ENCODE results near the gene SDR42E2. TPM values are rescaled to one million over a fixed set of nuclear protein-coding genes. Genes with fewer than 3 reads are reported as not detected.

Gene SDR42E2
- total and polyA plus RNA-seq, 10 of the 15 experiments (the other 5 are each of a cell fraction or from before 2014, with no cell fraction given) = 0.01 to 0.09 (median 0.08) TPM; not detected in 4

DNA sequence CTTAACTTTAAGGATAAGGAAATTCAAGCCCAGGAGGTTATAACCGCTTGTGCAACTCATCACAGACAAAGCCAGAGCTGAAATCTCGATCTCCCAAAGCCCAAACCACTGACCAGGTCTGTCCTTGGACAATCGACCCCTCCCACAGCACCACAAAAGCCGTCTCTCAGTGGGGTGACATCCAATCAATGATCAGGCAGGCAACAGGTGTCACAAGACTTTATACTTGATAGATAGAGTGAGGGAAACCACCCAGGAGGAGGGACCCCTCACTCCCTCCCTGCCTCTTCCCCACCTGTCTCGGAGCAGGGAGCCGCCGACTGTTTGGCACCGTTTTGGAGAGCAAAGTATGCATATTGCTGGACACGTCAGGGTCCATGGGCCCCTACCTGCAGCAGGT lies 14.5 kb upstream of the SDR42E2 start (continued):
- TF ChIP-seq, protein P1, sequence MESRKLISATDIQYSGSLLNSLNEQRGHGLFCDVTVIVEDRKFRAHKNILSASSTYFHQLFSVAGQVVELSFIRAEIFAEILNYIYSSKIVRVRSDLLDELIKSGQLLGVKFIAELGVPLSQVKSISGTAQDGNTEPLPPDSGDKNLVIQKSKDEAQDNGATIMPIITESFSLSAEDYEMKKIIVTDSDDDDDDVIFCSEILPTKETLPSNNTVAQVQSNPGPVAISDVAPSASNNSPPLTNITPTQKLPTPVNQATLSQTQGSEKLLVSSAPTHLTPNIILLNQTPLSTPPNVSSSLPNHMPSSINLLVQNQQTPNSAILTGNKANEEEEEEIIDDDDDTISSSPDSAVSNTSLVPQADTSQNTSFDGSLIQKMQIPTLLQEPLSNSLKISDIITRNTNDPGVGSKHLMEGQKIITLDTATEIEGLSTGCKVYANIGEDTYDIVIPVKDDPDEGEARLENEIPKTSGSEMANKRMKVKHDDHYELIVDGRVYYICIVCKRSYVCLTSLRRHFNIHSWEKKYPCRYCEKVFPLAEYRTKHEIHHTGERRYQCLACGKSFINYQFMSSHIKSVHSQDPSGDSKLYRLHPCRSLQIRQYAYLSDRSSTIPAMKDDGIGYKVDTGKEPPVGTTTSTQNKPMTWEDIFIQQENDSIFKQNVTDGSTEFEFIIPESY (IDR thresholded peaks at IDR 0.05) = no peak
- no peak for TF ChIP-seq ESRRA (IDR thresholded peaks at IDR 0.05; ENCODE audit: low read length)
- TF ChIP-seq RUNX3 (IDR thresholded peaks at IDR 0.05; ENCODE audit: low read length) = no peak

DNA sequence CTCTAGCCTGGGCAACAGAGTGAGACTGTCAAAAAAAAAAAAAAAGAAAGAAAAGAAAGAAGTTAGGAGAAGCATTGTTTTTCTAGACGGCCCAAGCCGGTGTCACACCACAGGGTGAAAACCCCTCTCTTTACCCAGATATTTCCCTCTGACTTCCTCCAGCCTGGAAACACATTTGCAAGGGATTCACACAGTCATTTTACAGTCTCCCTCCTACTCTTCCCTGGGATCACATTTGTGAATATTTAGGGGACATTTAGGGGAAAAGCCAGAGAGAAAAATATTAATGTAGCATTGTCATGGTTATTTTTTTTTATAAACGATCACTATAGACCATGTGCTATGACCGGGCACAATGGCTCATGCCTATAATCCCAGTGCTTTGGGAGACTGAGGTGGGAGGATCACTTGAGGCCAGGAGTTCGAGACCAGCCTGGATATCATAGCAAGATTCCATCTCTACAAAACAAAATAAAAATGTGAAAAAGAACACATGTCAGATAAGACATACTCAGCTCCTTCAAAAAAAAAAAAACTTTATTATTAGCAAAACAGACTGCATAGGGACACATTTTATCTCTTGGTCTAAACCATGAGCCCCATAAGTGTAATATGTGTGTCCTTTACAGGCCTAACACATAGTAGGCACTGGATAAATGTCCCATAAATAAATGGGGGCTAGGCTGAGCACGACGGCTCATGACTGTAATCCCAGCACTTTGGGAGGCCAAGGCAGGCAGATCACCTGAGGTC lies 10.9 kb upstream of the SDR42E2 start:
- ChIA-PET CTCF (no interaction called here), SMC1A (ENCODE audit: uncharacterized antibody, unreplicated experiment) (no interaction called here), RAD21 (ENCODE audit: unreplicated experiment) (no interaction called here), POLR2A (interaction anchor here (0.6 kb wide), 1 partner anchor 8 kb away, joined by 6 read pairs; no protein-coding TSS in a partner anchor)
- Histone ChIP-seq H2AFZ (ENCODE audit: control insufficient read depth, low read depth, low read length) (no peak overlapping the region), H4K20me1 (ENCODE audit: control insufficient read depth, insufficient read depth) (no peaks in the 10 kb centered on the region), H3K4me1 (ENCODE audit: control insufficient read depth, insufficient read depth, low read length) (no peaks in the 10 kb centered on the region), H3K9me3 (replicated peaks; ENCODE audit: control insufficient read depth, insufficient read depth, low read length) (no peaks in the 10 kb centered on the region), H3K27ac (ENCODE audit: control insufficient read depth, insufficient read depth) (no peak overlapping the region), H3K9ac (ENCODE audit: control insufficient read depth, insufficient read depth, low read length) (no peak overlapping the region), H3K36me3 (ENCODE audit: control insufficient read depth in 2 of 2, insufficient read depth in 2 of 2, low read length in 1 of 2) (no peaks in the 10 kb centered on the region), H3K79me2 (ENCODE audit: control insufficient read depth, insufficient read depth, low read length) (no peaks in the 10 kb centered on the region), H3K4me2 (ENCODE audit: control insufficient read depth, insufficient read depth) (no peak overlapping the region), H3K4me3 (no peak overlapping the region), H3K27me3 (replicated peaks in 1 of 2; ENCODE audit: control insufficient read depth in 2 of 2, insufficient read depth in 2 of 2, low read length in 1 of 2) (no peaks in the 10 kb centered on the region; a peak in 1 of 4 replicates)
- 64% methylated on average over 7 of the region's 7 CpGs for WGBS (ENCODE audit: insufficient coverage, insufficient replicate concordance, low lambda C conversion rate, missing lambda C conversion rate)
- no TSS peak for BruUV-seq (replicated peaks)
- no peak for FAIRE-seq
- DNase-seq (ENCODE audit: low read depth, low spot score) = no peak
- intact Hi-C loops (cut with micrococcal nuclease; ENCODE audit: unreplicated experiment) (no loop called here), in situ Hi-C loops (cut with MboI) (no loop called here)
- ATAC-seq = no peak
- TF ChIP-seq KDM1A (IDR thresholded peaks at IDR 0.05; ENCODE audit: borderline replicate concordance) = no peak
- TF ChIP-seq, protein P2, sequence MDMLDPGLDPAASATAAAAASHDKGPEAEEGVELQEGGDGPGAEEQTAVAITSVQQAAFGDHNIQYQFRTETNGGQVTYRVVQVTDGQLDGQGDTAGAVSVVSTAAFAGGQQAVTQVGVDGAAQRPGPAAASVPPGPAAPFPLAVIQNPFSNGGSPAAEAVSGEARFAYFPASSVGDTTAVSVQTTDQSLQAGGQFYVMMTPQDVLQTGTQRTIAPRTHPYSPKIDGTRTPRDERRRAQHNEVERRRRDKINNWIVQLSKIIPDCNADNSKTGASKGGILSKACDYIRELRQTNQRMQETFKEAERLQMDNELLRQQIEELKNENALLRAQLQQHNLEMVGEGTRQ (IDR thresholded peaks at IDR 0.05; ENCODE audit: borderline replicate concordance, low read depth, low read length) = no peak
- TF ChIP-seq POLR2A (IDR thresholded peaks at IDR 0.05; ENCODE audit: low read depth, low read length) = no peak
- no peak for TF ChIP-seq BCL11A (IDR thresholded peaks at IDR 0.05; ENCODE audit: low read depth, low read length)
- no peak for TF ChIP-seq NFXL1 (IDR thresholded peaks at IDR 0.05; ENCODE audit: borderline replicate concordance)
- TF ChIP-seq HDAC6 (IDR thresholded peaks at IDR 0.05; ENCODE audit: unreplicated experiment) = no peak
- TF ChIP-seq SREBF1 (IDR thresholded peaks at IDR 0.05; ENCODE audit: low read length) = no peak
- no peak for TF ChIP-seq TARDBP (IDR thresholded peaks at IDR 0.05; ENCODE audit: borderline replicate concordance)
- TF ChIP-seq TCF12 (IDR thresholded peaks at IDR 0.05; ENCODE audit: low read depth, low read length) = no peak
- TF ChIP-seq, protein P3, sequence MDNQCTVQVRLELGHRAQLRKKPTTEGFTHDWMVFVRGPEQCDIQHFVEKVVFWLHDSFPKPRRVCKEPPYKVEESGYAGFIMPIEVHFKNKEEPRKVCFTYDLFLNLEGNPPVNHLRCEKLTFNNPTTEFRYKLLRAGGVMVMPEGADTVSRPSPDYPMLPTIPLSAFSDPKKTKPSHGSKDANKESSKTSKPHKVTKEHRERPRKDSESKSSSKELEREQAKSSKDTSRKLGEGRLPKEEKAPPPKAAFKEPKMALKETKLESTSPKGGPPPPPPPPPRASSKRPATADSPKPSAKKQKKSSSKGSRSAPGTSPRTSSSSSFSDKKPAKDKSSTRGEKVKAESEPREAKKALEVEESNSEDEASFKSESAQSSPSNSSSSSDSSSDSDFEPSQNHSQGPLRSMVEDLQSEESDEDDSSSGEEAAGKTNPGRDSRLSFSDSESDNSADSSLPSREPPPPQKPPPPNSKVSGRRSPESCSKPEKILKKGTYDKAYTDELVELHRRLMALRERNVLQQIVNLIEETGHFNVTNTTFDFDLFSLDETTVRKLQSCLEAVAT (IDR thresholded peaks at IDR 0.05) = no peak
- TF ChIP-seq, protein P4, sequence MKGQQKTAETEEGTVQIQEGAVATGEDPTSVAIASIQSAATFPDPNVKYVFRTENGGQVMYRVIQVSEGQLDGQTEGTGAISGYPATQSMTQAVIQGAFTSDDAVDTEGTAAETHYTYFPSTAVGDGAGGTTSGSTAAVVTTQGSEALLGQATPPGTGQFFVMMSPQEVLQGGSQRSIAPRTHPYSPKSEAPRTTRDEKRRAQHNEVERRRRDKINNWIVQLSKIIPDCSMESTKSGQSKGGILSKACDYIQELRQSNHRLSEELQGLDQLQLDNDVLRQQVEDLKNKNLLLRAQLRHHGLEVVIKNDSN (IDR thresholded peaks at IDR 0.05; ENCODE audit: borderline replicate concordance, extremely low read length, insufficient read depth, low read depth, low read length) = no peak
- TF ChIP-seq HDGF (IDR thresholded peaks at IDR 0.05) = no peak
- no peak for TF ChIP-seq ZNF274 (IDR thresholded peaks at IDR 0.05; ENCODE audit: insufficient read depth, insufficient read length)
- TF ChIP-seq ZSCAN29 (IDR thresholded peaks at IDR 0.05) = no peak

All from GM12878 (cell line).